GM23338 (cell line): Measurements from ENCODE around the gene CDC42BPA. TPM values are rescaled to one million over a fixed set of nuclear protein-coding genes. Genes with fewer than 3 reads are reported as not detected.

Experiments
- ATAC-seq: fragments of 200-7000 bp; cut with Tn5 transposase; 3 replicates; pipeline ENCODE4 v1.9.1; 2020
- DNase-seq: peaks from one replicate; pipeline ENCODE4 v3.0.0-alpha.2; 2015; ENCODE audit warnings: low spot score
- H2AFZ ChIP-seq: fragments of 200-600 bp; sonication (generic); 2 replicates; pipeline ENCODE4 v1.8.0; 2016; ENCODE audit warnings: antibody characterized with exemption, mild to moderate bottlenecking, moderate library complexity
- H3F3A ChIP-seq: fragments of 200-600 bp; sonication (generic); replicated peaks from 2 replicates; pipeline ENCODE4 v1.8.0; 2017; ENCODE audit warnings: antibody characterized with exemption, mixed run types, low read depth
- H3K27ac ChIP-seq: fragments of 200-600 bp; sonication (generic); 2 replicates; pipeline ENCODE4 v1.6.1; 2016; ENCODE audit warnings: low read depth
- H3K27me3 ChIP-seq: fragments of 200-600 bp; sonication (generic); 2 replicates; pipeline ENCODE4 v1.8.0; 2016; ENCODE audit warnings: mild to moderate bottlenecking, mixed run types, moderate library complexity; ENCODE audit not compliant: insufficient read depth
- H3K36me3 ChIP-seq: fragments of 200-600 bp; sonication (generic); 2 replicates; pipeline ENCODE4 v1.8.0; 2016; ENCODE audit warnings: mild to moderate bottlenecking; ENCODE audit not compliant: insufficient read depth
- H3K4me1 ChIP-seq: fragments of 200-600 bp; sonication (generic); 2 replicates; pipeline ENCODE4 v1.8.0; 2016; ENCODE audit warnings: mild to moderate bottlenecking, moderate library complexity; ENCODE audit not compliant: insufficient read depth
- H3K4me2 ChIP-seq: fragments of 200-600 bp; sonication (generic); 2 replicates; pipeline ENCODE4 v1.7.1; 2017; ENCODE audit warnings: mixed run types
- H3K4me3 ChIP-seq: fragments of 200-600 bp; sonication (generic); 2 replicates; pipeline ENCODE4 v1.6.1; 2016; ENCODE audit warnings: mixed run types
- H3K79me2 ChIP-seq: fragments of 200-600 bp; sonication (generic); replicated peaks from 2 replicates; pipeline ENCODE4 v1.8.0; 2017; ENCODE audit warnings: mild to moderate bottlenecking; ENCODE audit not compliant: insufficient read depth
- H3K9me2 ChIP-seq: fragments of 200-600 bp; sonication (generic); 2 replicates; pipeline ENCODE4 v1.8.0; 2017; ENCODE audit not compliant: insufficient read depth
- H4K20me1 ChIP-seq: fragments of 200-600 bp; sonication (generic); replicated peaks from 2 replicates; pipeline ENCODE4 v1.8.0; 2017; ENCODE audit warnings: mild to moderate bottlenecking; ENCODE audit not compliant: insufficient read depth
- H3K27ac Mint-ChIP-seq: 2 replicates; pipeline ENCODE4 v1.8.0; 2020; ENCODE audit warnings: inconsistent platforms, mild to moderate bottlenecking, moderate library complexity, mixed read lengths
- H3K27me3 Mint-ChIP-seq: 3 replicates; pipeline ENCODE4 v1.8.0; 2022; ENCODE audit warnings: low read depth, mild to moderate bottlenecking, moderate library complexity, mixed read lengths, inconsistent platforms; ENCODE audit not compliant: insufficient read depth, poor library complexity
- H3K36me3 Mint-ChIP-seq: 3 replicates; pipeline ENCODE4 v1.8.0; 2021; ENCODE audit warnings: low read depth, mild to moderate bottlenecking, inconsistent platforms, moderate library complexity, mixed read lengths
- H3K4me1 Mint-ChIP-seq: 3 replicates; pipeline ENCODE4 v1.8.0; 2020; ENCODE audit warnings: mild to moderate bottlenecking, inconsistent platforms, mixed read lengths
- H3K4me3 Mint-ChIP-seq: 3 replicates; pipeline ENCODE4 v1.8.0; 2021; ENCODE audit warnings: moderate library complexity, mild to moderate bottlenecking, inconsistent platforms, mixed read lengths
- H3K9me3 Mint-ChIP-seq: 3 replicates; pipeline ENCODE4 v1.8.0; 2020; ENCODE audit warnings: moderate library complexity, mild to moderate bottlenecking, inconsistent platforms, mixed read lengths
- CREB1 ChIP-seq: fragments of 250-450 bp; sonication (Bioruptor Pico); IDR thresholded peaks from 2 replicates; pipeline ENCODE4 v1.5.0; 2020; ENCODE audit warnings: low read depth, mild to moderate bottlenecking, moderate library complexity
- CTCF ChIP-seq, 2 experiments: fragments of 200-600 bp in 1 of 2; sonication (generic) in 1 of 2; conservative IDR thresholded peaks; 2 replicates each; pipeline versions ENCODE4 v1.5.1 to v1.6.1; 2016 to 2017; ENCODE audit warnings: antibody characterized with exemption in 2 of 2, low read depth in 2 of 2, mild to moderate bottlenecking in 2 of 2, moderate library complexity in 1 of 2
- ETS1 ChIP-seq: IDR thresholded peaks from 2 replicates; pipeline ENCODE4 v1.6.1; 2016; ENCODE audit warnings: antibody characterized with exemption
- EZH2 ChIP-seq: fragments of 200-600 bp; sonication (generic); IDR thresholded peaks from one replicate; pipeline ENCODE4 v1.8.0; 2017; ENCODE audit warnings: antibody characterized with exemption, mild to moderate bottlenecking, low read depth; ENCODE audit not compliant: unreplicated experiment
- EZH2phosphoT487 ChIP-seq: fragments of 200-600 bp; sonication (generic); IDR thresholded peaks from one replicate; pipeline ENCODE4 v1.8.1; 2018; ENCODE audit warnings: antibody characterized with exemption; ENCODE audit not compliant: unreplicated experiment
- JUNB ChIP-seq: IDR thresholded peaks from one replicate; pipeline ENCODE4 v1.6.1; 2016; ENCODE audit warnings: antibody characterized with exemption; ENCODE audit not compliant: unreplicated experiment
- NANOG ChIP-seq: IDR thresholded peaks from 2 replicates; pipeline ENCODE4 v1.6.1; 2016; ENCODE audit warnings: antibody characterized with exemption, borderline replicate concordance
- POLR2AphosphoS5 ChIP-seq: IDR thresholded peaks from 2 replicates; pipeline ENCODE4 v1.6.1; 2016; ENCODE audit warnings: antibody characterized with exemption, low read depth
- REST ChIP-seq: IDR thresholded peaks from one replicate; pipeline ENCODE4 v1.6.1; 2018; ENCODE audit warnings: antibody characterized with exemption; ENCODE audit not compliant: unreplicated experiment
- STAT1 ChIP-seq: IDR thresholded peaks from one replicate; pipeline ENCODE4 v1.6.1; 2016; ENCODE audit warnings: antibody characterized with exemption; ENCODE audit not compliant: unreplicated experiment
- ZNF114 ChIP-seq: fragments of 250-450 bp; sonication (Bioruptor Pico); IDR thresholded peaks from 2 replicates; pipeline ENCODE4 v1.5.0; 2020; ENCODE audit warnings: mild to moderate bottlenecking, moderate library complexity
- ZNF331 ChIP-seq: fragments of 250-450 bp; sonication (Bioruptor Pico); IDR thresholded peaks from 2 replicates; pipeline ENCODE4 v1.5.0; 2020; ENCODE audit warnings: low read depth, mild to moderate bottlenecking, moderate library complexity
- ZNF462 ChIP-seq: fragments of 250-450 bp; sonication (Bioruptor Pico); IDR thresholded peaks from 2 replicates; pipeline ENCODE4 v1.5.0; 2020; ENCODE audit warnings: mild to moderate bottlenecking, moderate library complexity
- polyA plus RNA-seq: library from polyadenylated mRNA; unstranded; fragments of >200 nt; fragmentation: Nextera tagmentation; extraction: Ambion mirVana; gene quantifications from 2 replicates; pipeline ENCODE4 v1.2.1, GENCODE V29; 2016
- total RNA-seq: library from RNA; depleted of rRNA; stranded (reverse); fragments of >200 nt; shearing (Covaris generic); gene quantifications from 2 replicates; pipeline ENCODE4 v1.2.3, GENCODE V29; 2014

Gene CDC42BPA
- total and polyA plus RNA-seq, 2 experiments from 2014 or later: 17.7 to 40.1 TPM

GRCh38 chr1:227120826-227121225 lies 197.5 kb downstream of the CDC42BPA start:
- H3K27me3 ChIP-seq: no peaks in the 10 kb centered on the region
- TF ChIP-seq CREB1 (CRISPR knock-in tag) (no peak), ZNF114 (CRISPR knock-in tag) (no peak), ETS1 (no peak), REST (no peak), ZNF462 (CRISPR knock-in tag) (no peak), POLR2AphosphoS5 (no peak), EZH2phosphoT487 (no peak), STAT1 (no peak), CTCF (conservative IDR thresholded peaks at IDR 0.05; ENCODE audit: low read depth in 2 of 2) (no peak), NANOG (no peak), EZH2 (no peak), ZNF331 (CRISPR knock-in tag) (no peak), JUNB (no peak)
- H3K79me2 ChIP-seq: no peaks in the 10 kb centered on the region
- H3K36me3 ChIP-seq: no peaks in the 10 kb centered on the region
- H3K27me3 Mint-ChIP-seq: peaks cover 3% of the 10 kb centered on the region
- no peak for ATAC-seq
- H3K4me1 Mint-ChIP-seq: peaks cover 24% of the 10 kb centered on the region
- no peak overlapping the region for H2AFZ ChIP-seq
- no peaks in the 10 kb centered on the region for H3F3A ChIP-seq
- no peak overlapping the region for H3K4me3 ChIP-seq
- H3K4me2 ChIP-seq: no peak overlapping the region
- H3K27ac Mint-ChIP-seq: no peak overlapping the region; the same call in 1 of the 2 replicates
- peaks cover 3% of the 10 kb centered on the region; the same call in 1 of the 2 replicates for H3K4me1 ChIP-seq
- no peaks in the 10 kb centered on the region for H3K36me3 Mint-ChIP-seq
- H3K4me3 Mint-ChIP-seq: no peak overlapping the region
- H3K9me2 ChIP-seq: no peaks in the 10 kb centered on the region
- H3K27ac ChIP-seq: no peak overlapping the region
- H3K9me3 Mint-ChIP-seq: no peaks in the 10 kb centered on the region
- DNase-seq: no peak
- H4K20me1 ChIP-seq: no peaks in the 10 kb centered on the region
